Measurements from ENCODE around the gene RPS29.
"Not testable (repeated sequence)": the region's sequence is repeated elsewhere in the genome, so short reads cannot be mapped to it uniquely, and the experiment has no call there.

Gene RPS29

DNA sequence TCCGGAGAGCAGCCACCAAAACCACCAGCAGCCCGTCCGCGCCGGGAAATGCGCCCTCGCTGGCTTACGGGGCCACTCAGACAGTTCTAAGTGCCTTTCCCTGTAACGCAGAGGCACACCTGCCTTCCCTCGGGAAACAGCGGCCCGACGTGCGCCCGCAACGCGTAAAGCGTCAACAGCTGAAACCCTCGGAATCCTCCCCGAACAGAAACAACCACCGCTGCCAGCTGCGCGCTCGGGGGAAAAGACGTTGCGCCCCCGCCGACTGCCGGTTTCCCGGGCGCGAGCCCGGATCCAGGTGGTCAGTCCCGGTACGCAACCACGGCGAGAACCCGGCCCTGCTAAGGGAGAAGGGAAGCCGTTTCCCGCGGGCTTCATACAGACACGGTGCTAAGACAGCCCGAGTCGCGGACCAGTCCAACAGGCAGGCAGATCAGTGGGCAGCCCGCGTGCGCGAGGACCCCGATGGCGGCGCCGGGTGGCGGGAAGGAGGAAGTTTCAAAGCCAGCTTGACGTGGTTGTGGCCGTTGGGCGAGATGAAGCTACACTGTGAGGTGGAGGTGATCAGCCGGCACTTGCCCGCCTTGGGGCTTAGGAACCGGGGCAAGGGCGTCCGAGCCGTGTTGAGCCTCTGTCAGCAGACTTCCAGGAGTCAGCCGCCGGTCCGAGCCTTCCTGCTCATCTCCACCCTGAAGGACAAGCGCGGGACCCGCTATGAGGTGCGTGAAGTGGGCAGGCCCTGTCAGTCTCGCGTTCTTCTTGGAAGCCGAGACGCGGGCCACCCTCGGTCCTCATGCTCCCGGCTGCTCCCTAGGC lies 12.5 kb upstream of the RPS29 start, which contains the start of gene LRR1:
Gene LRR1 (plus strand): TSS at position 456 of the 816 bp plus-strand sequence. CDS start 81 bp downstream, at position 537.
- DNase-seq (ENCODE audit: low read depth in 3 of 3), result peak; percentile 72 to 80 (median 75)

- DNase-seq (ENCODE audit: low read depth in 3 of 3), result no peak
Measured at GRCh38 chr14:49598189-49598484, 12.0 kb upstream of the RPS29 start.

GRCh38 chr14:49594347-49595091 lies 8.3 kb upstream of the RPS29 start:
- no peak for DNase-seq (ENCODE audit: low read depth in 3 of 3)

- no peak for DNase-seq (ENCODE audit: low read depth in 3 of 3)
Measured at GRCh38 chr14:49593016-49593415, 6.8 kb upstream of the RPS29 start.

GRCh38 chr14:49589387-49589786 lies 3.2 kb upstream of the RPS29 start:
- no peak for DNase-seq (ENCODE audit: low read depth in 3 of 3)

GRCh38 chr14:49586673-49587460 lies 687 bp upstream of the RPS29 start:
- peak in 1 of 3 experiments; percentile 47 for DNase-seq (ENCODE audit: low read depth in 3 of 3)

GRCh38 chr14:49584981-49585640 lies 1.1 kb downstream of the RPS29 start:
- not testable (repeated sequence) for DNase-seq (ENCODE audit: low read depth in 3 of 3)

DNA sequence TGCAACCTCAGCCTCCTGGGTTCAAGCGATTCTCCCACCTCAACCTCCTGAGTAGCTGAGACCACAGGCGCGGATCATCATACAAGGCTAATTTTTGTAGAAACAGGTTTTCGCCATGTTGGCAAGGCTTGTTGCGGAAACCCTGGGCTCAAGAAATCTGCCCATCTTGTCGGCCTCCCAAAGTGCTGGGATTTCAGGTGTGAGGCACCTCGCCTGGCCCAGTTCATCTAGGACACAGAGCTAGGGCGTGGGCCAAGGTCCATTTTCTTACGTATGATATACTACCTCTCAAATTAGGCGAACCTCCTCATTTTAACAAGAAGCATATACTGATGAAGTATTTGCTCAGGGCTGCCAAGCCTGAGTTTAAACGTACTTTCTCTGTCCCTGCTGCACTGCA lies 2.1 kb downstream of the RPS29 start:
- no peak for DNase-seq (ENCODE audit: low read depth in 3 of 3)

DNA sequence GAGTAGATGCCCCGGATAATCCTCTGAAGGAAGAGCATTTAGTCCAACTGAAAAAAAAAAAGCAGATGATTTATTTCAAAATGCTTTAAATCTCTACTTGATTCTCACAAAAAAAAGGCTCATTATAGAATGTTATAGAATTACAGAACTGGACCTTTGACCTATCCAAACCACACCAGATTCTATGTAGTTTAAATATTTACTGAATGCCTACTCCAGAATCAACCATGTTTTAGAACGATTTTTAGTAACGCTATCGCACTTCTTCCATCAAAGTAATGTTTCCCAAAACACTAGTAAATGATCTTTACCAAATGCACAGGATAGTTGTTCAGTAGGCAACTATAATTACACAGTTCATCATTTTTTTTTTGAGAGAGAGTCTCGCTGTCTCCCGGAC lies 2.6 kb downstream of the RPS29 start:
- DNase-seq (ENCODE audit: low read depth in 3 of 3), result no peak

DNA sequence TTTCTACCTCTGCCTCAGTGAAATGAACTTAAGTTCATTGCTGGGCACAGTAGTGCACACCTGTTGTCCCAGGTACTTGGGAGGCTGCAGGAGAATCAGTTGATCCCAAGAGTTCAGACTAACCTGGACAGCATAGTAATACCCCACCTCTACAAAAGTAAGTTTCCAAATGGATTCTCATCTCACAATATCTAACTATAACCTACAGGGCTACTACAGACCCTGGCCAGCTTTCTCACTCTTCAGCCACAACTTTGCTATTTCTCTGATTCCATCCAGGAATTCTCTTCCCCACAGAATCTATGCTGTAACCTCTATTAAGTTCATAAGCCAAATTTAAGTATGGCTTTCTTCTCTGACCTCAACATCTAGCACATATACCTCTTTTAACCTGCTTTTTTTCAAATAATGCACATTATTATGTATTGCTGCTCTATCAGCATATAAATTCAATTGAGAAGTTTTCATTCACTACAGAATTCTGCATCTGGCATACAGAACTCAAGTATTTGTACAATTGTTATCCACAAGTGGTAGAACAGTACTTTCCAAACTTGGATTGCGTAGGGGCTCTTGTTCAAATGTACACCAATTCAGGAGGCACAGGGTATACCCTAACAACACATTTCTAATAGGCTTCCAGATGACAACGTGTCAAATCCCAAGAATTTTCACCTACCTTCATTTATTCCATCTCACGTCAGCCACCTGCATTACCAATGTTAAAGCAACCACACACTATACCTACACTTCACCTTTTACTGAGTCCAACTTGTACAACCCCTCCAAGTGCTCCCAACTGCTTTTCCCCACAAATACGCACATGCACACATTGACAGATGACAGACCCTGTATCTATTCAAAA lies 3.8 kb downstream of the RPS29 start:
- DNase-seq (ENCODE audit: low read depth in 3 of 3), result no peak

GRCh38 chr14:49581209-49582112 lies 4.7 kb downstream of the RPS29 start:
- no peak for DNase-seq (ENCODE audit: low read depth in 3 of 3)

DNA sequence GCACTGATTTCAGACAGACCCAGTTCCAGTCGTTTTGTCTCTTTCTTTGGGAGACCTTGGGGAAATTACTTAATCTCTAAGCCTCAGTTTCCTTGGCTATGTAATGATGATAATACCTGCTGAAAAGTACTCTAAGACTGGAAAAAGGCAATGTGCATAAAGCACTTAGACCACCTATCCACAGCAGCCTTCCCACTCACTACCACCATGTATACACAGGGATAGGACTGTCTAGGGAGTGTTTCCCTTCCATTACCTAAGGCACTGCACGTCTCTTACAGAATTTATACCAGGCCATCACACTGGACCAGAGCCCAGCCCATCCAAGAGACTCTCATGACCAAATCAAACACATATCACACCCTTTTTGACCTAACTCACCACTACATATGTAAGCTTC lies 6.3 kb downstream of the RPS29 start:
- no peak for DNase-seq (ENCODE audit: low read depth in 3 of 3)

- no peak for DNase-seq (ENCODE audit: low read depth in 3 of 3)
Measured at GRCh38 chr14:49578141-49578540, 8.0 kb downstream of the RPS29 start.

DNA sequence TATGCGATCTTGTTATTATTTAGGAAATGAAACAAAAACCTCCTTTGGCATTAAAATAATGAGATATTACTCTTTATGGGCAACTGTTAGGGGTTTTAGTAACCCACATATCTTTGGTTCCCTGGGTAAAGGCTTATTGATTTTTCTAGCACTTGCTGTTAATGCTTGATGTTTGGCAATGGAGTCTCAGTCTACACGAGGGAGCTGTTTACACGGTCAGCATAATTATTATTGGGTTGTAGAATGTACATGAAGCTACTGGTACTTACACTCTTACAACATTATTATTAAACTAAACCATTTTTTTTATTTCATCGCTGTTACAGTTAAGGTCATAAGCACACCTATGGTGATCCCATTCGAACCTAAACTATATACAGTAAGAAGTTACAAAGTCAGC lies 12.1 kb downstream of the RPS29 start:
- no peak for DNase-seq (ENCODE audit: low read depth in 3 of 3)

GRCh38 chr14:49569281-49569680 lies 16.9 kb downstream of the RPS29 start:
- no peak for DNase-seq (ENCODE audit: low read depth in 3 of 3)

DNA sequence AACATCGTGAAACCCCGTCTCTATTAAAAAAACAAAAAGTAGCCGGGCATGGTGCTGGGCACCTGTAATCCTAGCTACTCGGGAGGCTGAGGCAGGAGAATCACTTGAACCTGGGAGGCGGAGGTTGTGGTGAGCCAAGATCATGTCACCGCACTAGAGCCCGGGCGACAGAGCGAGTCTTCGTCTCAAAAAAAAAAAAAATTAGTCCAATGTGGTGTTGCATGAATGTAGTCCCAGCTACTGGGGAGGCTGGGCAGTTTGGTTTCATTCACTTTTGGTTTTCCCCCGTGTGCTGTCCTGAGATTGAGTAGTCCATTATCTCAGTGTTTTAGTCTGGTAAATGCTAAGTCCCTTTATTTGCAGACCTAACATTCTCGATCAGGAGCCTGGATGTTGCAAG lies 19.5 kb downstream of the RPS29 start:
- no peak for DNase-seq (ENCODE audit: low read depth in 3 of 3)

GRCh38 chr14:49559979-49560768 lies 26.0 kb downstream of the RPS29 start:
- no peak for DNase-seq (ENCODE audit: low read depth in 3 of 3)

DNA sequence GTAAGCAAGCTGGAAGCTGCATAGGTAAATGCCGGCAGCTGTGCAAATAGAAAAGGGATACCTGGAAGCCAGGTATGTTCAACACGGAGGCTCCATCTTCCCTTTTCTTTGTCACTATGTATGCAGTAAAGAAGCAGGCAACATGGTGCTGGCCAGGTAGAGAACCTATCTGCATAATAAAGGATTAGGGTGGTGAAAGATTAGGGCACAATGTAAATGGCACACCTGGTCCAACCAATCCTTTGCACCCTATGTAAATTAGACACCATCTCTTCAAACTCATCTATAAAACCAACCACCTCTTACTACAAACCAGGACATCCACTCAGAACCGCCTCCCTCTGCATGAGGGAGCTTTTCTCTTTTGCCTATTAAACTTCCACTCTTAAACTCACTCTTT lies 32.3 kb downstream of the RPS29 start:
- DNase-seq (ENCODE audit: low read depth in 3 of 3), result no peak

DNA sequence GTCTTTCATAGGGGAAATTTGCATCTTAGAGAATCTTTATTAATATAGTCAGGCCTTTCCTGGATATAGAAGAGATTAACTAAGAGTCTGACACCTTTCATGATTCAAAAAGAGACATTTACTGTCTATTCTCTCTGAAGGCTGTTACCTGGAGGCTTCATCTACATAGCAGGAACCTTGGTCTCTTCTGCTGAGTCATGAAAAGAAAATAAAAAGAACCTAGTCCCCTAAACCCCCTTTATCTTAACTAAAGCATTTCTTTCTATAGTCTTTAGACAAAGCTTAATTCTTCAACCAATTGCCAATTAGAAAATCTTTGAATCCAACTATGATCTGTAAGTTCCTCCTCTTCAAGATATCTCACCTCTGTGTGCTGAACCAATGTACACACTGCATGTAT lies 33.1 kb downstream of the RPS29 start:
- no peak for DNase-seq (ENCODE audit: low read depth in 3 of 3)
